CD4-positive, alpha-beta T cell treated with Interleukin-4 for 1 hour (primary cell): ENCODE data around the gene EPB41.

ENCODE experiments used
- DNase-seq, 2 donors: peaks; one replicate each; pipeline ENCODE4 v3.0.0-alpha.2; 2020 to 2022

EPB41 gene

DNA sequence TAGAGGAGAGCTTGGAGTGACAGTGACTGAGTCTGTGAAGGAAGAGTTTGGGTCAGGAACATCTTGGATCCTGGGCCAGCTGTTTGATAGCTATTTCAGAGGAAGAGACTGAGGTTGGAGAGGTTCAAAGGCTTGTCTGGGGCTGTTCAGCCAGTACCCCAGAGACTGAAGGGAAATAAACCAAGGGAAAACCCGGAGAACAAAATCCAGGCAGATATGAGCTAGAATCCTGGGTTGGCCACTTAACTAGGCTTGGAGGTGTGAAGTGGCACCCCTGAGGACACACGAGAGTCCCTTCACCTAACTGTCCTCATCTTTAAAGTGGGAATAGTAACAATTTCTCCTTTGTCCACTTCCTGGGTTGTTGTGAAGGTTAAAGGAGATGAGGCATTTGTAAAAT lies 23.1 kb upstream of the EPB41 start:
- no peak for DNase-seq

- DNase-seq: peak; percentile 21 to 43
Measured at GRCh38 chr1:28893403-28894102, 20.8 kb upstream of the EPB41 start.

GRCh38 chr1:28894785-28895184 lies 19.6 kb upstream of the EPB41 start:
- DNase-seq: no peak

DNA sequence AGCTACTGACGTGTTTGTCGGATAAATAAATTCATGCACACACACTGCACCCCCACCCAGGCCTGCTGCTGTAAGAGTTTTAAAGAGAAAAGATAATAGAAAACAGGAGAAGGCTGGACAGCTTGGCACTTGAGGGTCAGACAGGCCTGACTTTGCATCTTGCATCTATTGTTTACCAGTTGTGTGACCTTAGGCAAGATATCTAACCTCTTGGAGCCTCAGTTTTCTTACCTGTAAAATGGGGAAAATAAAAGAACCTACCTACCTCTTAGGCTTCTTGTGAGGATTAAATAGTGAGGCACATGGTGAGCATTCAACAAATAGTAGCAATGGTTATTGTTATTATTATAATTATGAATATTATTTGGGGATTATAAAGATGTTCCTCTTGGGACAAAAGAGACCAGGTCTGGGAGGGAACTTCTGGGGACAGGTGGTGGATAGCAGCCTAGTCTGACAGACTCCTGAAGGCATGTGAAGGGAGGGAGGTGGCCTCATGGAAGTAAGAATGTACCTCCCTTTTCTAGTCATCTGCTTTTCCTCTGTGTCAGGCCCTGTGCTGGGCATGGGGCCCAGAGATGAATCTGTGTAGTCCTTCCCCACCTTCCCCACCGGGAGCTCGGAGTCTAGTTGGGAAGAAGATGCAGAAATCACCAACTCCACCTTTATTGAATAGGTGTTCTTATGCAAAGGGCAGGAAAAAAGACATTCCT lies 18.3 kb upstream of the EPB41 start:
- no peak for DNase-seq

- no peak for DNase-seq
Measured at GRCh38 chr1:28896609-28896986, 17.8 kb upstream of the EPB41 start.

DNA sequence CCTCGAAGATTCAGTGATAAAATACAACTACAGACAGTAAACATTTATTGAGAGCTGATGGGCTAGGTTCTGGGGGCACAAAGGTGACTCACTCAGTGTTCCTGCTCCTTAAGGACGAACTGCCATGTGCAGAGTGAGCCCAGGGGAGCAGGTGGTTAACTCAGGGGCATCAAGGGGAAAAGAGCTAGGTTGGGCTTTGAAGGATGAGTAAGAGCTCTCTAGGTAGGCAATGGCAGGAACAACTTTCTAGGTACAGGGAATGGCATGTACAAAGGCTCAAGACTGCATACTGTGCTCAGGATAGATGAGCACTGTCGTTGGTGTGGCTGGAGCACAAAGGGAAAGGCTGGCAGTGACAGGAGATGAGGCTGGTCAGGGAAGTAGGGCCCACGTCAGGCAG lies 16.6 kb upstream of the EPB41 start:
- no peak for DNase-seq

DNA sequence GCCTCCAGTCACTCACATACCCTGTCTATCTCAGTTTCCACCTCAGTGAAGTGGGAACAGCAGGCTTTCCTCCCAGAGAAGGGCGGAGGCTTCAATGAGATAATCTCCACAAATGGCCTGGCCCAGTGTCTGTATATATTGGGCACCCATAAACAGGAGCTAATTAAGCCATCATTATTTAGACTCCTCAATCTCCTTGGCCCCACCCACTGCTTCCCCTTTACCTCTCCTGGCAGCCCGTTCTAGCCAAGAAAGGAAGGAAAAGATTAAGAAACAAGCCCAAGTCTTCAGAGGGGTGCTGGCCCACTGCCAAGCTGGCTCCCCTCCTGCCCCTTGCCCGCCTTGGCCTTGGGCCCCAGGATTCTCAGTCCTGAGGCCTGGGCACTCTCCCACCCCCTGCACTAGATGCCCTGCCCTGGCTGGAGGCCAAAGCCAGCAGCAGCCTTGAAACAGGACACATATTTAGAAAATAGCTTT lies 15.9 kb upstream of the EPB41 start:
- DNase-seq: no peak

DNA sequence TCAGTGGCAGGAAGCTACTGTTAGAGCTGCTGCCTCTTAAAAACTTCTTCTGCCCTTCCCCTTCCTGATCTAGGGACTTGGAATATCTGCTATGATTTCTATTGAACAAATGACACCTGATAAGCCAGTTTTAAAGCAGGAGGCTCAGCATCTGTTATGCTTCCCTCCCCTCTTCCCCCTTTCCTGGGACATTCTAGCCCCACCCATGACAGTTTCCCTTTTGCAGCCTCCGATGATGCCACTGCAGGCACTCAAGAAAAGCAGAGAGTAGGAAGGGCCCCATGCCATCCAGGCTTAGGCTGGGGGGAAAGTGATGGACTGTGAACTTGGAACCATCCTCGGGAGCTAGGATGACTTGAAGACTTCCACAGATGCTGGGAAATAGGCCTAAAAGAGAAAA lies 15.1 kb upstream of the EPB41 start:
- DNase-seq: no peak

GRCh38 chr1:28900562-28900961 lies 13.8 kb upstream of the EPB41 start:
- no peak for DNase-seq

DNA sequence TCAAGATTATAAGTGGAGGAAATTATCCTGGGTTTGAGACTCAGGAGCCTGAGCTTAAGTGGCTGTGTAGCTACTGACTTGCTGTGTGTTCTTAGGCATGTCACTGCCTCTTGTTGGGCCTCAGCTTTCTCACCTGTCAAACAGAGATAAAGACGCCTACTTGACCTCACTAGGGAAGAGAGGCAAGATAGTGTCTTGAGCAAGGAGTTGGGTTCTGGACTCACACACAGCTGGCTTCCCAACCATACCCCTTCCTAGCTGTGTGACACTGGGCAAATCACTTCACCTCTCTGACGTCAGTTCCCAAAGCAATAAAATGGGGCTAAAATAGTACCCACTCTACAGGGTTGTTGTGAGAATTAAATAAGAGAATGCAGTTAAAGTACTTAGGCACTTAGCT lies 11.6 kb upstream of the EPB41 start:
- DNase-seq: no peak

- no peak for DNase-seq
Measured at GRCh38 chr1:28905921-28906666, 8.3 kb upstream of the EPB41 start.

GRCh38 chr1:28909198-28909597 lies 5.2 kb upstream of the EPB41 start:
- DNase-seq: no peak

- no peak for DNase-seq
Measured at GRCh38 chr1:28910379-28911115, 3.8 kb upstream of the EPB41 start.

DNA sequence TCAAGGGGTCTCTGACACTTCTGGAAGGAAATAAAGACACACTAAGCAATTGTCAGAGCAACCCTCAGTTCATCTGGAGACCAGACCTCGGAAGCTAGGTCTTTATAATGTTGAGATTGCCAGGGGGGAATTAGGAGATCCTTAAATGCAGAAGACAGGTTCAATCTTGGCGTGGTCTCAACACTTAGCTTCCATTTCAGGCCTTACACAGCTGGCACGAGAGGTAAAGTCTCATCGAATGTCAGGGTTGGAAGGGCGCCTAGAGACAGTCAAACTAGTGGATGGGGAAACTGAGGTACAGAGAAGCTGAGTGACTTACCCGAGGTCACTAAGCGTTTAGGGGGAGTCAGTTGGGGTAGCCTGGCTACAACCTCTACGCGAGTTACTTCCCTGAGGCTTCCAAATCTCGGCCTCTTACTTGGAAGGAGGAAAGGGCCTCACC lies 562 bp upstream of the EPB41 start:
- no peak for DNase-seq

- DNase-seq: peak; percentile 18 to 46
Measured at GRCh38 chr1:28915031-28915895, 894 bp downstream of the EPB41 start.

GRCh38 chr1:28917757-28918118 lies 3.4 kb downstream of the EPB41 start:
- DNase-seq: no peak

- DNase-seq: no peak
Measured at GRCh38 chr1:28921286-28921869, 7.0 kb downstream of the EPB41 start.

GRCh38 chr1:28925350-28925891 lies 11.1 kb downstream of the EPB41 start:
- DNase-seq: no peak

DNA sequence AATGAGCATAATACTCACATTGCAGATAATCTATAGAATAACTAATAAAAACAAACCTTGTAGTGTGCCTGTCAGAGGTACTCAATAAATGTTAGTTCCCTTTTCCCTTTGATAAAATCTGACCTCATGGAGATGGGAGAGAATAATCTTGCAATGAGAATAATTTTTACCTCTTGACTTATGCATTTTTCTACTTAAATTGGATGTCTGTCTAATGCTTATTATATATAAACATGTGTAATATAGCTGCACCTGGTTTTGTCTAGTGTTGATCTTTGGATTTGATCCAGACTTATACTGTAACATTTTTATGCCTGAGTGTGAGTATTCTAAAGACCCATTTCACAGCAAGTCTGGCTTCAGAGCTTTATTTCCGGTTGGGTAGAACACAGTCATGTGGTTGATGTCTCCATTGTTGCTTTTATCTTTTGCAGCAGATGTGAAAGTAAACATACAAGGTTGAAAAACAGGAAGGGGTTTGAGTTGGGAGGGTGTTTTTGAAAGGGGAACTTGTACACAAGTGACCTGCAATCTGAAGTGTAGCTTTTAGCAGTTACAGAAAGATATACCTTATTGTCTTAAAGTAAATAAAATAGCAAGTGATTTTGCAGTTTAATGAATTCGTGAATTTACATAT lies 12.4 kb downstream of the EPB41 start:
- peak; percentile 55 to 88 for DNase-seq

DNA sequence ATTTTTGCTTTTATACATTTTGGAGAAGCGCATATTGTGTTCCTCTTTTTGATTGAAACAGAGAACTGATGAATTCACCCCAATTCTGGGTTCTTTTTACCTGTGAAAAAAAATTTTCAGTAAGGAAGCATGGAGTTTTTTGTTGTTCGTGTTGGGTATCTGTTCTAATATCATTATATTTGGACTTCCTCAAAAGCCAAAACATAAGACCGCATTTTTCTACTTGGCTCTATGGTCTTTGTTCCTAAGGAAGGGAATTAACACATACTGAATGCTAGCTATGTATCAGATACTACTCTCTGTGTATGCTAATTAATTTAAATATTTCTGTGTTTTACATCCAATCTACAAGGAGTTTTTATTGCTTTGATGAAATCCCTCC lies 12.9 kb downstream of the EPB41 start:
- peak in 1 of 2 donors; percentile 14 for DNase-seq
